H1 (cell line): ENCODE data around the gene ARL6IP1. TPM values are rescaled to one million over a fixed set of nuclear protein-coding genes. Genes with fewer than 3 reads are reported as not detected.
"Not testable (repeated sequence)": the region's sequence is repeated elsewhere in the genome, so short reads cannot be mapped to it uniquely, and the experiment has no call there.

Experiments used
- CTCF ChIA-PET: fragments of 300-600 bp; sonication (Branson Sonifier 250); formaldehyde crosslinking; loops from one replicate; lab custom pipeline; 2021; ENCODE audit not compliant: partially characterized antibody; lab: Charles Lee
- POLR2A ChIA-PET: fragments of 300-600 bp; sonication (Branson Sonifier 250); formaldehyde crosslinking; loops from one replicate; lab custom pipeline; 2021; ENCODE audit warnings: inconsistent platforms; ENCODE audit not compliant: partially characterized antibody; lab: Charles Lee
- DNase-seq, 2 experiments: peaks; one replicate each; pipeline versions ENCODE4 v3.0.0 to v3.0.0-alpha.2; 2010 to 2022; ENCODE audit warnings: low spot score in 2 of 2, low read depth in 1 of 2, mixed read lengths in 1 of 2
- FAIRE-seq: peaks from 2 replicates; lab custom pipeline; 2011; peaks lifted over from hg19 to GRCh38; lab: Jason Lieb, UNC
- H2AFZ ChIP-seq: 2 replicates; pipeline ENCODE4 v1.8.1; 2012; ENCODE audit warnings: low read length, inconsistent platforms
- H2AK5ac ChIP-seq: 2 replicates; pipeline ENCODE4 v1.6.1; 2013; ENCODE audit warnings: low read depth, low read length
- H2BK120ac ChIP-seq: replicated peaks from 2 replicates; pipeline ENCODE3; 2013; ENCODE audit warnings: low read depth, low read length, inconsistent platforms
- H2BK12ac ChIP-seq: 2 replicates; pipeline ENCODE4 v1.6.1; 2013; ENCODE audit warnings: low read depth, low read length
- H2BK15ac ChIP-seq: 2 replicates; pipeline ENCODE4 v1.6.1; 2013; ENCODE audit warnings: low read length
- H2BK20ac ChIP-seq: 2 replicates; pipeline ENCODE4 v1.6.1; 2013; ENCODE audit warnings: low read length
- H2BK5ac ChIP-seq: 2 replicates; pipeline ENCODE4 v1.6.1; 2013; ENCODE audit warnings: low read depth, low read length
- H3K14ac ChIP-seq: 2 replicates; pipeline ENCODE4 v1.6.1; 2013; ENCODE audit warnings: inconsistent platforms; ENCODE audit not compliant: insufficient read length
- H3K18ac ChIP-seq: 2 replicates; pipeline ENCODE4 v1.6.1; 2013; ENCODE audit warnings: low read length; ENCODE audit errors: extremely low read depth
- H3K23ac ChIP-seq: 2 replicates; pipeline ENCODE4 v1.6.1; 2013; ENCODE audit warnings: inconsistent platforms; ENCODE audit not compliant: insufficient read length
- H3K23me2 ChIP-seq: 2 replicates; pipeline ENCODE4 v1.6.1; 2013; ENCODE audit warnings: low read depth, low read length
- H3K27ac ChIP-seq: 2 replicates; pipeline ENCODE4 v1.6.1; 2011; ENCODE audit warnings: low read depth, low read length, inconsistent platforms
- H3K27me3 ChIP-seq, 4 experiments: replicated peaks in 1 of 4; 1 replicate in 1 of 4; 2 replicates in 3 of 4; pipeline versions ENCODE4 v1.6.1 to v1.8.1; 2011 to 2013; ENCODE audit warnings: low read length in 3 of 4, mild to moderate bottlenecking in 3 of 4, inconsistent platforms in 2 of 4, mixed read lengths in 2 of 4, moderate library complexity in 1 of 4; ENCODE audit not compliant: control insufficient read depth in 3 of 4, insufficient read depth in 3 of 4; ENCODE audit errors: extremely low read depth in 1 of 4
- H3K36me3 ChIP-seq, 4 experiments: 2 replicates each; pipeline versions ENCODE4 v1.6.1 to v1.8.1; 2011 to 2013; ENCODE audit warnings: mild to moderate bottlenecking in 4 of 4, low read length in 3 of 4, moderate library complexity in 2 of 4, control low read depth in 1 of 4, inconsistent platforms in 1 of 4; ENCODE audit not compliant: insufficient read depth in 4 of 4, control insufficient read depth in 2 of 4
- H3K4ac ChIP-seq: replicated peaks from 2 replicates; pipeline ENCODE3; 2013; ENCODE audit warnings: low read length, low read depth, mixed read lengths, inconsistent platforms; ENCODE audit not compliant: insufficient read length
- H3K4me1 ChIP-seq, 4 experiments: replicated peaks in 1 of 4; 1 replicate in 1 of 4; 2 replicates in 3 of 4; pipeline versions ENCODE4 v1.6.1 to v1.8.1; 2011 to 2013; ENCODE audit warnings: low read length in 3 of 4, inconsistent platforms in 2 of 4, mixed read lengths in 1 of 4; ENCODE audit not compliant: insufficient read depth in 4 of 4, control insufficient read depth in 3 of 4
- H3K4me2 ChIP-seq, 2 experiments: 2 replicates each; pipeline versions ENCODE4 v1.6.1 to v1.8.1; 2011 to 2013; ENCODE audit warnings: low read depth in 2 of 2, low read length in 2 of 2, control low read depth in 1 of 2, inconsistent platforms in 1 of 2, mild to moderate bottlenecking in 1 of 2; ENCODE audit not compliant: insufficient read depth in 1 of 2
- H3K4me3 ChIP-seq, 4 experiments: fragments of 200-600, 300-600 bp in 1 of 4; sonication (generic), shearing (Covaris generic), sonication (Bioruptor Twin) in 1 of 4; 2 replicates each; pipeline versions ENCODE4 v1.5.1 to v1.8.1; 2011 to 2016; ENCODE audit warnings: low read length in 4 of 4, low read depth in 3 of 4, control low read depth in 2 of 4, inconsistent platforms in 2 of 4, mild to moderate bottlenecking in 2 of 4, mixed read lengths in 1 of 4, moderate library complexity in 1 of 4; ENCODE audit not compliant: insufficient read depth in 2 of 4; ENCODE audit errors: extremely low read depth in 1 of 4
- H3K56ac ChIP-seq: replicated peaks from 2 replicates; pipeline ENCODE3; 2013; ENCODE audit warnings: low read depth, mild to moderate bottlenecking, mixed read lengths, low read length, inconsistent platforms; ENCODE audit not compliant: insufficient read length
- H3K79me1 ChIP-seq: 2 replicates; pipeline ENCODE4 v1.6.1; 2013; ENCODE audit warnings: low read depth, low read length, control low read depth
- H3K79me2 ChIP-seq, 2 experiments: 2 replicates each; pipeline versions ENCODE4 v1.6.1 to v1.8.1; 2012 to 2013; ENCODE audit warnings: low read length in 2 of 2, mild to moderate bottlenecking in 2 of 2, inconsistent platforms in 1 of 2; ENCODE audit not compliant: insufficient read depth in 2 of 2, control insufficient read depth in 1 of 2
- H3K9ac ChIP-seq, 4 experiments: replicated peaks in 1 of 4; 1 replicate in 1 of 4; 2 replicates in 3 of 4; pipeline versions ENCODE4 v1.6.1 to v1.8.1; 2011 to 2013; ENCODE audit warnings: low read depth in 3 of 4, low read length in 3 of 4, control low read depth in 2 of 4, mild to moderate bottlenecking in 2 of 4, moderate library complexity in 2 of 4, inconsistent platforms in 1 of 4; ENCODE audit errors: extremely low read depth in 1 of 4
- H3K9me3 ChIP-seq, 2 experiments: 2 replicates each; pipeline versions ENCODE4 v1.6.1 to v1.8.1; 2012 to 2013; ENCODE audit warnings: mild to moderate bottlenecking in 2 of 2, moderate library complexity in 2 of 2, control low read depth in 1 of 2, inconsistent platforms in 1 of 2, low read depth in 1 of 2, low read length in 1 of 2, mixed read lengths in 1 of 2; ENCODE audit not compliant: insufficient read depth in 2 of 2
- H4K20me1 ChIP-seq, 2 experiments: replicated peaks in 1 of 2; 2 replicates each; pipeline versions ENCODE3 to v1.8.1; 2011 to 2013; ENCODE audit warnings: inconsistent platforms in 2 of 2, low read length in 2 of 2, mild to moderate bottlenecking in 1 of 2; ENCODE audit not compliant: insufficient read depth in 2 of 2, control insufficient read depth in 1 of 2
- H4K5ac ChIP-seq: 2 replicates; pipeline ENCODE4 v1.6.1; 2013; ENCODE audit warnings: low read length, low read depth, mixed read lengths, inconsistent platforms; ENCODE audit not compliant: insufficient read length
- H4K8ac ChIP-seq: 2 replicates; pipeline ENCODE4 v1.8.0; 2013; ENCODE audit warnings: mild to moderate bottlenecking, moderate library complexity, low read length, inconsistent platforms; ENCODE audit not compliant: insufficient read depth; ENCODE audit errors: extremely low read depth
- H4K91ac ChIP-seq: replicated peaks from 2 replicates; pipeline ENCODE3; 2013; ENCODE audit warnings: low read length, mixed read lengths, inconsistent platforms; ENCODE audit not compliant: insufficient read length
- WGBS, 2 experiments: shearing (Covaris generic) in 1 of 2; methylation state at CpG; one replicate each; pipeline versions ENCODE4 v1.1.6 to v1.1.7; 2013 to 2015; ENCODE audit warnings: low lambda C conversion rate in 2 of 2, mixed read lengths in 2 of 2, inconsistent platforms in 1 of 2, low coverage in 1 of 2, missing lambda C conversion rate in 1 of 2; ENCODE audit not compliant: insufficient replicate concordance in 2 of 2, insufficient coverage in 1 of 2, insufficient read length in 1 of 2; ENCODE audit errors: extremely low coverage in 1 of 2, missing lambda C conversion rate in 1 of 2; 5-methylcytosine and 5-hydroxymethylcytosine counted together
- polyA plus RNA-seq, 7 experiments: library from polyadenylated mRNA; depleted of rRNA in 3 of 7; stranded (reverse) in 5 of 7; unstranded in 2 of 7; fragments of >200 nt in 5 of 7; fragments of 200-250 nt in 2 of 7; gene quantifications; 1 replicate in 5 of 7; 2 replicates in 1 of 7; 4 replicates in 1 of 7; pipeline versions ENCODE4 v1.2.1 to v1.2.3, GENCODE V29; 2011 to 2013; ENCODE audit warnings: missing spikeins in 2 of 7, mixed read lengths in 2 of 7
- total RNA-seq: library from RNA; stranded (reverse); fragmentation: NEBNext Ultra II Directional; extraction: Animal tissue kit (Norgen Biotek cat#: 25700); gene quantifications from 2 replicates; pipeline ENCODE4 v1.2.1, GENCODE V29; 2021

Gene ARL6IP1
- total and polyA plus RNA-seq, 2 of the 8 experiments (the other 6 are each of a cell fraction or from before 2014, with no cell fraction given), result 162 to 170 TPM

- POLR2A ChIA-PET, H3K79me1 ChIP-seq, DNase-seq, H3K14ac ChIP-seq, H2BK120ac ChIP-seq, H3K4me3 ChIP-seq, H4K5ac ChIP-seq, H3K4ac ChIP-seq, H4K20me1 ChIP-seq, H3K27ac ChIP-seq, H4K91ac ChIP-seq, H2BK12ac ChIP-seq, H3K4me2 ChIP-seq, H3K56ac ChIP-seq, H2BK20ac ChIP-seq, H2BK15ac ChIP-seq, H2BK5ac ChIP-seq, H3K23me2 ChIP-seq, H3K9me3 ChIP-seq, FAIRE-seq, H3K27me3 ChIP-seq, H3K4me1 ChIP-seq, H3K36me3 ChIP-seq, H3K9ac ChIP-seq, H2AK5ac ChIP-seq, CTCF ChIA-PET, H3K18ac ChIP-seq, H3K23ac ChIP-seq, H4K8ac ChIP-seq, H2AFZ ChIP-seq, H3K79me2 ChIP-seq: not testable (repeated sequence)
- WGBS, 2 experiments, result 97% methylated on average over 2 of the region's 5 CpGs; no CpG with 5 or more reads in 1 of the 2 experiments
These were observed 38.6 kb downstream of the ARL6IP1 start for GRCh38 chr16:18762713-18763112.
